ENCODE data around the gene PEX26.
A peak's percentile ranks its signal among the peaks of the same experiment; 100 is the strongest.
"Not testable (repeated sequence)": the region's sequence is repeated elsewhere in the genome, so short reads cannot be mapped to it uniquely, and the experiment has no call there.

The PEX26 gene

GRCh38 chr22:18096823-18097222, 19.0 kb downstream of the PEX26 start:
- no peak for DNase-seq (ENCODE audit: low read depth)

GRCh38 chr22:18100781-18101180, 23.0 kb downstream of the PEX26 start:
- DNase-seq (ENCODE audit: low read depth) = no peak

- DNase-seq (ENCODE audit: low read depth) = no peak
Observed at GRCh38 chr22:18101536-18101935, 23.7 kb downstream of the PEX26 start.

- DNase-seq (ENCODE audit: low read depth) = no peak
Observed at GRCh38 chr22:18103527-18104269, 25.9 kb downstream of the PEX26 start.

- DNase-seq (ENCODE audit: low read depth) = no peak
Observed at GRCh38 chr22:18104566-18104965, 26.8 kb downstream of the PEX26 start.

- not testable (repeated sequence) for DNase-seq (ENCODE audit: low read depth)
Observed at GRCh38 chr22:18105981-18106380, 28.2 kb downstream of the PEX26 start.

GRCh38 chr22:18106550-18107341, 29.0 kb downstream of the PEX26 start:
- not testable (repeated sequence) for DNase-seq (ENCODE audit: low read depth)

GRCh38 chr22:18108187-18108586, 30.4 kb downstream of the PEX26 start:
- no peak for DNase-seq (ENCODE audit: low read depth)

GRCh38 chr22:18109410-18110193, 31.8 kb downstream of the PEX26 start:
- DNase-seq (ENCODE audit: low read depth) = no peak

GRCh38 chr22:18110194-18110953, 32.6 kb downstream of the PEX26 start, which contains the start of gene TUBA8:
TUBA8 (plus strand) TSS chr22:18110809; CDS start chr22:18110866, 57 bp downstream.
- DNase-seq (ENCODE audit: low read depth) = peak; percentile 17

- no peak for DNase-seq (ENCODE audit: low read depth)
Observed at GRCh38 chr22:18110954-18111758, 33.4 kb downstream of the PEX26 start.

- no peak for DNase-seq (ENCODE audit: low read depth)
Observed at GRCh38 chr22:18111759-18112330, 34.1 kb downstream of the PEX26 start.

- DNase-seq (ENCODE audit: low read depth) = no peak
Observed at GRCh38 chr22:18112440-18112839, 34.6 kb downstream of the PEX26 start.

GRCh38 chr22:18113680-18114394, 36.0 kb downstream of the PEX26 start:
- no peak for DNase-seq (ENCODE audit: low read depth)

- DNase-seq (ENCODE audit: low read depth) = no peak
Observed at GRCh38 chr22:18114495-18114894, 36.7 kb downstream of the PEX26 start.

GRCh38 chr22:18114976-18115652, 37.3 kb downstream of the PEX26 start:
- no peak for DNase-seq (ENCODE audit: low read depth)

- no peak for DNase-seq (ENCODE audit: low read depth)
Observed at GRCh38 chr22:18115906-18116371, 38.1 kb downstream of the PEX26 start.

- DNase-seq (ENCODE audit: low read depth) = no peak
Observed at GRCh38 chr22:18116634-18117033, 38.8 kb downstream of the PEX26 start.

GRCh38 chr22:18118345-18118915, 40.6 kb downstream of the PEX26 start:
- no peak for DNase-seq (ENCODE audit: low read depth)

Measured in activated T-helper 9 cell treated with anti-CD3 and anti-CD28 coated beads, Interleukin-2, amount 50 U/mL, for 16 hours (primary cell).